Activated CD4-positive, alpha-beta T cell treated with anti-CD3 and anti-CD28 coated beads for 36 hours (primary cell): ENCODE measurements around the gene PHF24. TPM values are rescaled to one million over a fixed set of nuclear protein-coding genes. Genes with fewer than 3 reads are reported as not detected.

Source experiments
- ATAC-seq: fragments of 200-7000 bp; cut with Tn5 transposase; one replicate; pipeline ENCODE4 v1.10.0; 2021; ENCODE audit warnings: mild to moderate bottlenecking, moderate library complexity
- CTCF ChIA-PET: fragments of 350-600 bp; sonication (Branson Sonifier 250); formaldehyde crosslinking; loops from one replicate; lab custom pipeline; 2021; ENCODE audit warnings: antibody characterized with exemption; lab: Charles Lee
- POLR2A ChIA-PET: fragments of 350-600 bp; sonication (Branson Sonifier 250); formaldehyde crosslinking; loops from one replicate; lab custom pipeline; 2021; ENCODE audit warnings: antibody characterized with exemption, inconsistent platforms; lab: Charles Lee
- DNase-seq: peaks from one replicate; pipeline ENCODE4 v3.0.0-alpha.2; 2020
- H3K27ac Mint-ChIP-seq: one replicate; pipeline ENCODE4 v1.8.0; 2021; ENCODE audit warnings: mixed read lengths
- H3K27me3 Mint-ChIP-seq: one replicate; pipeline ENCODE4 v1.8.0; 2021; ENCODE audit warnings: mixed read lengths
- H3K36me3 Mint-ChIP-seq: one replicate; pipeline ENCODE4 v1.8.0; 2021; ENCODE audit warnings: low read depth, mixed read lengths
- H3K4me1 Mint-ChIP-seq: one replicate; pipeline ENCODE4 v1.8.0; 2021; ENCODE audit warnings: mixed read lengths
- H3K4me3 Mint-ChIP-seq: one replicate; pipeline ENCODE4 v1.8.0; 2021; ENCODE audit warnings: mild to moderate bottlenecking, moderate library complexity, mixed read lengths
- H3K9me3 Mint-ChIP-seq: one replicate; pipeline ENCODE4 v1.8.0; 2021; ENCODE audit warnings: low read depth, mixed read lengths
- intact Hi-C, 2 experiments: fragments of 100-400 bp; cut with DNase I in 1 of 2; cut with micrococcal nuclease in 1 of 2; formaldehyde crosslinking; loops; one replicate each; pipeline versions ENCODE4 v1.14.2 to v1.15.1; 2022 to 2024; cut with DNase I, micrococcal nuclease
- total RNA-seq, 2 experiments: library from RNA; stranded (reverse); gene quantifications; one replicate each; pipeline ENCODE4 v1.2.3, GENCODE V29; 2021

PHF24 gene
- total RNA-seq, 2 experiments from 2014 or later: 0.09 to 0.18 TPM

- no peak for ATAC-seq
Observed at GRCh38 chr9:34991607-34992375, 33.7 kb downstream of the PHF24 start.

DNA sequence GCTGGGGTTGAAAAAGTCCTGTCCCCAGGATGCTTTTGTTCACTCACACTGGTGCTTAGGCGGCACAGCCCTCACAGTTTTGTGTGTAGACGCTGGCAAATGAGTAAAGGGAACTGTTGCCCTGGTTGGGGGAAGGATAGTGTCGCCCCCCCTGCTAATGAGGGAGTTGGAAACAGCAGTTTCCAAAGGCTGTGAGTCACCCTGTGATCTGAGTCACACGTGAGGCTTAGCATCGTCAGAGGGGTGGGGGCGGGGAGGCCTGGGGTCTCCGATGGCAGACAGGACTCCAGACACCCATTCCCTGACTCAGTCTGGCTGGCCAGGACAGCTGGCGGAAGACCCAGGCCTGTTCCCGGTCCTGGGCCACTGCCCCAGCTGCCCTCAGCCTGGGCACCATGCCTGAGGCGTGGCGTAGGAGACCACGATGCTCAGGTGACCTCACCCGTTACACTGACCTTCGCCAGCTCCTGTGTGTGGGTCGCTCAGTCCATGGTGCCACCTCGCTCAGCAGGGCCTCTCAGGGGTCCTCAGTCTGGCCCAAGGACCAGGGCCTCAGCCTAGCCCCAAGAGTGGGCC is 34.4 kb downstream of the PHF24 start:
- ChIA-PET POLR2A (interaction anchor here (1.4 kb wide), 1 partner anchor 9 kb away, joined by 3 read pairs; no protein-coding TSS in a partner anchor), CTCF (interaction anchor here (0.6 to 4.2 kb wide), 3 partner anchors 9 to 100 kb away, joined by 3 to 24 read pairs (median 4); no protein-coding TSS in a partner anchor)
- no peaks in the 10 kb centered on the region for H3K9me3 Mint-ChIP-seq
- H3K27me3 Mint-ChIP-seq: no peaks in the 10 kb centered on the region
- peaks cover 58% of the 10 kb centered on the region for H3K4me1 Mint-ChIP-seq
- H3K4me3 Mint-ChIP-seq: peak overlapping the region; percentile 21
- ATAC-seq: peak; percentile 24
- intact Hi-C loops: loop anchor here in 1 of 2 experiments (1.0 kb wide), 1 partner anchor 9 kb away; no protein-coding TSS in a partner anchor
- peak; percentile 84 for DNase-seq
- peak overlapping the region; percentile 88 for H3K27ac Mint-ChIP-seq
- peaks cover 8% of the 10 kb centered on the region for H3K36me3 Mint-ChIP-seq

More at GRCh38 chr9:34991607-34992375, 33.7 kb downstream of the PHF24 start:
- H3K27me3 Mint-ChIP-seq: no peaks in the 10 kb centered on the region
- peak overlapping the region; percentile 88 for H3K27ac Mint-ChIP-seq
- ChIA-PET CTCF (interaction anchor here (0.6 to 4.2 kb wide), 3 partner anchors 10 to 92 kb away, joined by 3 to 24 read pairs (median 3); no protein-coding TSS in a partner anchor), POLR2A (interaction anchor here (1.4 kb wide), 1 partner anchor 10 kb away, joined by 3 read pairs; no protein-coding TSS in a partner anchor)
- peak overlapping the region; percentile 21 for H3K4me3 Mint-ChIP-seq
- no peaks in the 10 kb centered on the region for H3K9me3 Mint-ChIP-seq
- peaks cover 60% of the 10 kb centered on the region for H3K4me1 Mint-ChIP-seq
- H3K36me3 Mint-ChIP-seq: peaks cover 6% of the 10 kb centered on the region
- DNase-seq: peak; percentile 70
- intact Hi-C loops: loop anchor here in 1 of 2 experiments (1.0 kb wide), 1 partner anchor 10 kb away; no protein-coding TSS in a partner anchor

DNA sequence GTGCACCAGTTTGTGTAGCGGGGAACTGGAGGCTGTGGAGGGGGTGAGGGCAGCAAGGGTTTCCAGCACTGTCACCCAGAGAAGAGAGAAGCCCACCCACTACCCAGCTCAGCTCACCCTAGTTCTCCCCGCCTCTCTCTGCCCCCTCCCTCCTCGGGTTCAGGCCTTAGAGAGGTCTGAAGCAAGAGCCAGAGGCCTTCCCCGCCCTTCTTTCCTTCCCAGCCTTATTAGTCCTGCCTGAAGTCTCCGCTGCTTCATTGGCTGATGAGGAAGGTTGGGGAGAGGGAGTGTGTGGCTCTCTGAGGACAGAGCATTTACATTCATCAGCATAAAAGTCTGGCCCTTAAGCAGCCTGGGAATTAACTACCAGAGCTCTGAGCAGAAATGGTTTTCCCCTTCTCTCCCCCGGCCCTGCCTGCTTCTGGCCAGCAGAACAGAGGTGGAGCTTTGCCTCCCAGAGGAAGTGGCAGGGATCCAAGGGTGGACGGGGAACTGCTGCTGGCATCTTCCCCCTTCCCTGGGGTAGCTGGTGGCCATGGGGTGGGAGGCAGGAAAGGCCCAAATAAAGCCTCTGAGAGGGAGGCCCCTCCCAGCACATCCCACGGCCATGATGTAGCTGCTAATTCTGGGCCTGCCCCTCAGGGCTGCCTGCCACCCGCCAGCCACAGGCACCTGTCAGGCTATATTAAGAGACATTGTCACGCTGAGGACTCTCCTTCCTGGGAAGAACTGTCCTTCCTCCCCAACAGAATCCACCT is 35.6 kb downstream of the PHF24 start:
- Mint-ChIP-seq H3K27me3 (no peaks in the 10 kb centered on the region), H3K4me3 (no peak overlapping the region), H3K9me3 (no peaks in the 10 kb centered on the region), H3K36me3 (peaks cover 8% of the 10 kb centered on the region), H3K4me1 (peaks cover 56% of the 10 kb centered on the region), H3K27ac (peak overlapping the region; percentile 88)
- ChIA-PET POLR2A (no interaction called here), CTCF (interaction anchor here (1.1 to 4.2 kb wide), 5 partner anchors 9 to 94 kb away, joined by 4 to 24 read pairs (median 7); no protein-coding TSS in a partner anchor)
- ATAC-seq (no peak), DNase-seq (peak; percentile 58)
- intact Hi-C loops: no loop called here

DNA sequence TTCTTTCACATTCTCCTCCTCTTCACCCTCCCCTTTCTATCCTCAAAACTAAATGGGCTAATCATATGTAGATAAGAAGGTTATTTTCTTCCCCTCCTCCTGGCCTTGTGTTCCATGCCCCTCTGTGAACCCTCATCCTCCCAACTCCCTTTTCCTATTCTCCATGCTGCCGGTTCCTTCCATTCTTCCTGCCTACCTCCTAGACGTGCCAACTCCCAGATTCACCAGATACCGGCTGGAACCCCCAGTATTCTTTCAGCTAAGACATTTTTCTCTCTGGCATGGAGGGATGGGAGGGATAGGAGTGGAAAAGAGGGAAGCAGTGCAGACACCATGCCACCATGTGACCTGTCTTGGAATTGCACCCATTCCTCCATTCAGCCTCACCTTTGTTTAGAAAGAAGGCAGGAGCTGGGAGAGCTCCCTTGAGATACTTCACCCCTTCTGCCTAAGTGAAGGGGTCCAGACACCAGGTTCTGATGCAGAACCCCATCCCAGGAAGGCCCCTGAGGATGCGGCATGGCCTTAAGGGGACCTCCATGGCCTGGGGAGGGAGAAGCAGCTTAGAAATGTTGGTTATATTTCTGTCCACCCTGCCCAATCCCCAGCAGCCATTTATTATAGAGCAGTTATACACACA is 36.3 kb downstream of the PHF24 start:
- Mint-ChIP-seq H3K36me3 (peaks cover 8% of the 10 kb centered on the region), H3K27me3 (no peaks in the 10 kb centered on the region), H3K4me1 (peaks cover 54% of the 10 kb centered on the region), H3K27ac (peak overlapping the region; percentile 13), H3K9me3 (no peaks in the 10 kb centered on the region), H3K4me3 (no peak overlapping the region)
- no peak for ATAC-seq
- no peak for DNase-seq
- POLR2A ChIA-PET: interaction anchor here (0.6 kb wide), 1 partner anchor 19 kb away, joined by 3 read pairs; no protein-coding TSS in a partner anchor
- intact Hi-C loops: no loop called here
- CTCF ChIA-PET: interaction anchor here (0.6 to 4.2 kb wide), 8 partner anchors 9 to 100 kb away, joined by 3 to 24 read pairs (median 4); no protein-coding TSS in a partner anchor

DNA sequence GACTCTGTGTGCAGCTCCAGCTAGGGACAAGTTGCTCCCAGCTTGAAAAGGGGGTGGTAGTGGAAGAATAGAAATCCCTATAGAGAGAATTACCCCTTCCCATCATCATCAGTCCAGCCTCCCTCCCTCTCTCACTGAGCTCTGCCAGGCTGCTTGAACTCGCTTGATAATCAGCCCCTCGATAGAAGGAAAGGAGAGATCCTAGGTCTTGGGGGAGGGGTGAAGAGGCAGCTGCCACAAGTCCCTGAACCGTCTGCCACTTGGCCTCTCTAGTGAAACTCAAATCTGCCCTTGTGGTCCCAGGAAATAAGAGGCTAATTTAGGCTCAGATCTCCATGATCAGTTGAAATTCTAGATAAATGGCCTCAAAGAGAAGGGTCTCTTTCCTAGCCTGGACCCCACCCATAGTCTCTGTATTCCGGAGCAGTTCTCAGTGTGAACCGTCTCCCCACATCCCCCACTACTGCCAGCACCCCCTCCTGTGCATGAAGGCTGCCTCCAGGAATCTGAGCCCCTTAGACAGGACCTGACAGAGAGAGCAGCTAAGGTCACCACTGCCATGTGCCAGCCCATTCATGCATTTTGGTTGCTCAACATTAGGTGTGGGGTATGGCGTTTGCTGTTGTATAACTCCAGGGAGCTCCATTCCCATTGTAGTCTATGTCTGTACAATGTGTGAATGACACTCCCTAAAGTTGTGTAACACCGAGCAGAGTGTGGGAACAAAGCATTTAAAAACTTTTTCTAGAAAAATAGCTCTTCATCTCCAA is 37.0 kb downstream of the PHF24 start:
- Mint-ChIP-seq H3K27me3 (no peaks in the 10 kb centered on the region), H3K9me3 (no peaks in the 10 kb centered on the region), H3K36me3 (peaks cover 8% of the 10 kb centered on the region), H3K27ac (no peak overlapping the region), H3K4me3 (no peak overlapping the region), H3K4me1 (peaks cover 54% of the 10 kb centered on the region)
- ChIA-PET POLR2A (interaction anchor here (0.6 kb wide), 1 partner anchor 18 kb away, joined by 3 read pairs; no protein-coding TSS in a partner anchor), CTCF (interaction anchor here (0.6 to 4.2 kb wide), 8 partner anchors 8 to 100 kb away, joined by 3 to 24 read pairs (median 4); no protein-coding TSS in a partner anchor)
- ATAC-seq: no peak
- no peak for DNase-seq
- intact Hi-C loops: no loop called here

DNA sequence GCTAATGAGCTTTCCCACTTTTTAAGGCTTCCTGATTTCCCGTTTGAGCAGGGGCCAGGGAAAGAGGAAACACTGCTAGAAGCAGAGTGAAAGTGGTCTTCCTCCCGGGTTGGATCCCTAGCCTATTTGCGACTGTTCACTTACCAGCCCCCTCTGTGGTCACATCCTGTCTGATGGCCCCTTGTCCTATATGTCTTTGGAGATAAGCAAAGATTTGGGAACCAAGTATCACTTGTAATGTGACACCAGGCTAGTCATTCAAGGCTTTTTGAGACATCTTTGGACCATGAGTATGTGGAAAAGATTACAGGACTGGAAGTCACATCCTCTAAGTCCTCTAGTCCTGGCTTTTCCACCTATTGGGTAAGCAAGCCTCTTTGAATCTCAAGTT is 37.6 kb downstream of the PHF24 start:
- POLR2A ChIA-PET: no interaction called here
- peaks cover 51% of the 10 kb centered on the region for H3K4me1 Mint-ChIP-seq
- H3K4me3 Mint-ChIP-seq: no peak overlapping the region

DNA sequence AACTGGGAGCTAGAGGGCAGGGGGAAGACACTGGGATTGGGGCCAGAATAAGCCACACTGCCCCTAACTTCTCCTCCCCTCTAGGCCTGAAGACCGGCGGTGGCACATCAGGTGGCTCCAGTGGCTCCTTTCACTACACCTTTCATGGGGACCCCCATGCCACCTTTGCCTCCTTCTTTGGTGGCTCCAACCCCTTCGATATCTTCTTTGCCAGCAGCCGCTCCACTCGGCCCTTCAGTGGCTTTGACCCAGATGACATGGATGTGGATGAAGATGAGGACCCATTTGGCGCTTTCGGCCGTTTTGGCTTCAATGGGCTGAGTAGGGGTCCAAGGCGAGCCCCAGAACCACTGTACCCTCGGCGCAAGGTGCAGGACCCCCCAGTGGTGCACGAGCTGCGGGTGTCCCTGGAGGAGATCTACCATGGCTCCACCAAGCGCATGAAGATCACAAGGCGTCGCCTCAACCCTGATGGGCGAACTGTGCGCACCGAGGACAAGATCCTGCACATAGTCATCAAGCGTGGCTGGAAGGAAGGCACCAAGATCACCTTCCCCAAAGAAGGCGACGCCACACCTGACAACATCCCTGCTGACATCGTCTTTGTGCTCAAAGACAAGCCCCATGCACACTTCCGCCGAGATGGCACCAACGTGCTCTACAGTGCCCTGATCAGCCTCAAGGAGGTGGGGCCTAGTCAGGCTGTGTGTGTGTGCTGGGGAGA is 38.3 kb downstream of the PHF24 start:
- intact Hi-C loops: no loop called here
- Mint-ChIP-seq H3K27me3 (no peaks in the 10 kb centered on the region), H3K36me3 (peaks cover 3% of the 10 kb centered on the region), H3K4me3 (no peak overlapping the region), H3K9me3 (no peaks in the 10 kb centered on the region), H3K27ac (no peak overlapping the region), H3K4me1 (peaks cover 51% of the 10 kb centered on the region)
- no peak for DNase-seq
- ChIA-PET POLR2A (no interaction called here), CTCF (interaction anchor here (0.5 to 2.4 kb wide), 3 partner anchors 12 to 958 kb away, joined by 3 to 6 read pairs (median 4); no protein-coding TSS in a partner anchor)
- ATAC-seq: no peak

More for the DNA sequence above, 37.6 kb downstream of the PHF24 start:
- peaks cover 8% of the 10 kb centered on the region for H3K36me3 Mint-ChIP-seq
- CTCF ChIA-PET: interaction anchor here (1.5 to 4.2 kb wide), 2 partner anchors 56 to 96 kb away, joined by 4 to 24 read pairs; no protein-coding TSS in a partner anchor
- DNase-seq (no peak), ATAC-seq (no peak)
- H3K9me3 Mint-ChIP-seq: no peaks in the 10 kb centered on the region
- no peaks in the 10 kb centered on the region for H3K27me3 Mint-ChIP-seq
- intact Hi-C loops: no loop called here
- H3K27ac Mint-ChIP-seq: no peak overlapping the region

DNA sequence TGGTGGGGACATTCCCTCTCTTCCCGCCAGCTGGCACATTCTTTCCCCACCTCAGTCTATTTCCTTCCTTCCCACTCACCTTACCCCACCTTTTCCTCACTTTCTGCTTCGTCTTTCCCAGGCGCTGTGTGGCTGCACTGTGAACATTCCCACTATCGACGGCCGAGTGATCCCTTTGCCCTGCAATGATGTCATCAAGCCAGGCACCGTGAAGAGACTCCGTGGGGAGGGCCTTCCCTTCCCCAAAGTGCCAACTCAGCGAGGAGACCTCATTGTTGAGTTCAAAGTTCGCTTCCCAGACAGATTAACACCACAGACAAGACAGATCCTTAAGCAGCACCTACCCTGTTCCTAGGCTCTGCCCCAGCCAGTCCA is 38.8 kb downstream of the PHF24 start:
- peaks cover 3% of the 10 kb centered on the region for H3K36me3 Mint-ChIP-seq
- intact Hi-C loops: no loop called here

GRCh38 chr9:34997379-34997781 is 39.3 kb downstream of the PHF24 start:
- Mint-ChIP-seq H3K27ac (peak overlapping the region; percentile 78), H3K4me3 (no peak overlapping the region), H3K4me1 (peaks cover 53% of the 10 kb centered on the region), H3K36me3 (peaks cover 3% of the 10 kb centered on the region), H3K27me3 (no peaks in the 10 kb centered on the region), H3K9me3 (no peaks in the 10 kb centered on the region)
- DNase-seq (no peak), ATAC-seq (no peak)
- intact Hi-C loops: no loop called here
- ChIA-PET POLR2A (interaction anchor here (0.6 to 0.7 kb wide), 2 partner anchors 341 to 1826 kb away, joined by 3 read pairs; no protein-coding TSS in a partner anchor), CTCF (interaction anchor here (1.1 to 2.4 kb wide), 5 partner anchors 10 to 98 kb away, joined by 3 to 11 read pairs (median 5); no protein-coding TSS in a partner anchor)

More for the DNA sequence above, 38.8 kb downstream of the PHF24 start:
- DNase-seq (no peak), ATAC-seq (no peak)
- Mint-ChIP-seq H3K4me3 (no peak overlapping the region), H3K9me3 (no peaks in the 10 kb centered on the region), H3K27me3 (no peaks in the 10 kb centered on the region), H3K4me1 (peaks cover 53% of the 10 kb centered on the region), H3K27ac (no peak overlapping the region)
- POLR2A ChIA-PET: interaction anchor here (0.7 kb wide), 1 partner anchor 341 kb away, joined by 3 read pairs; no protein-coding TSS in a partner anchor
- CTCF ChIA-PET: interaction anchor here (1.3 to 2.4 kb wide), 4 partner anchors 10 to 97 kb away, joined by 3 to 11 read pairs (median 6); no protein-coding TSS in a partner anchor
